H9 (cell line): ENCODE data around the gene CP. TPM values are rescaled to one million over a fixed set of nuclear protein-coding genes. Genes with fewer than 3 reads are reported as not detected.

ENCODE experiments used
- DNase-seq: peaks from one replicate; pipeline ENCODE4 v3.0.0-alpha.2; 2017
- H2AFZ ChIP-seq: one replicate; pipeline ENCODE4 v1.6.1; 2013; ENCODE audit warnings: mild to moderate bottlenecking, low read length, control low read depth, moderate library complexity
- H2AK5ac ChIP-seq: 2 replicates; pipeline ENCODE4 v1.6.1; 2013; ENCODE audit warnings: low read length, control low read depth, mixed read lengths; ENCODE audit not compliant: insufficient read length
- H2BK120ac ChIP-seq: one replicate; pipeline ENCODE4 v1.6.1; 2013; ENCODE audit warnings: low read depth, mild to moderate bottlenecking, low read length, control low read depth, inconsistent platforms; ENCODE audit not compliant: poor library complexity, severe bottlenecking
- H2BK12ac ChIP-seq: 2 replicates; pipeline ENCODE4 v1.6.1; 2013; ENCODE audit warnings: low read length, control low read depth, mixed read lengths, low read depth; ENCODE audit not compliant: insufficient read length
- H2BK15ac ChIP-seq: 2 replicates; pipeline ENCODE4 v1.6.1; 2013; ENCODE audit warnings: low read depth, low read length, control low read depth
- H2BK20ac ChIP-seq: one replicate; pipeline ENCODE4 v1.6.1; 2013; ENCODE audit warnings: low read depth, mild to moderate bottlenecking, low read length, control low read depth, inconsistent platforms; ENCODE audit not compliant: poor library complexity, severe bottlenecking
- H2BK5ac ChIP-seq: 2 replicates; pipeline ENCODE4 v1.6.1; 2013; ENCODE audit warnings: low read length, control low read depth, mixed read lengths; ENCODE audit not compliant: insufficient read length
- H3K14ac ChIP-seq: 2 replicates; pipeline ENCODE4 v1.6.1; 2013; ENCODE audit warnings: low read length, control low read depth; ENCODE audit not compliant: insufficient read depth
- H3K18ac ChIP-seq: 2 replicates; pipeline ENCODE4 v1.6.1; 2013; ENCODE audit warnings: low read depth, mild to moderate bottlenecking, mixed read lengths, low read length, control low read depth; ENCODE audit not compliant: insufficient read length
- H3K23ac ChIP-seq: 2 replicates; pipeline ENCODE4 v1.6.1; 2013; ENCODE audit warnings: low read length, control low read depth, mixed read lengths, low read depth; ENCODE audit not compliant: insufficient read length
- H3K23me2 ChIP-seq: 2 replicates; pipeline ENCODE4 v1.6.1; 2013; ENCODE audit warnings: low read depth, mild to moderate bottlenecking, mixed read lengths, low read length, control low read depth; ENCODE audit not compliant: insufficient read length, poor library complexity, severe bottlenecking
- H3K27ac ChIP-seq: 2 replicates; pipeline ENCODE4 v1.5.1; 2013; ENCODE audit warnings: low read length, control low read depth, mixed read lengths, low read depth; ENCODE audit not compliant: insufficient read length
- H3K27me3 ChIP-seq: 2 replicates; pipeline ENCODE4 v1.6.1; 2013; ENCODE audit warnings: low read length, control low read depth, inconsistent platforms; ENCODE audit not compliant: insufficient read depth
- H3K4ac ChIP-seq: 2 replicates; pipeline ENCODE4 v1.6.1; 2013; ENCODE audit warnings: low read depth, mild to moderate bottlenecking, control low read depth, inconsistent platforms, low read length, moderate library complexity
- H3K4me1 ChIP-seq: 2 replicates; pipeline ENCODE4 v1.6.1; 2013; ENCODE audit warnings: low read length, control low read depth, inconsistent platforms; ENCODE audit not compliant: insufficient read depth
- H3K4me2 ChIP-seq: 2 replicates; pipeline ENCODE4 v1.6.1; 2013; ENCODE audit warnings: low read length, control low read depth, mixed read lengths; ENCODE audit not compliant: insufficient read length, insufficient read depth
- H3K56ac ChIP-seq: 2 replicates; pipeline ENCODE4 v1.6.1; 2013; ENCODE audit warnings: low read depth, mild to moderate bottlenecking, mixed read lengths, low read length, control low read depth; ENCODE audit not compliant: insufficient read length
- H3K79me1 ChIP-seq: 2 replicates; pipeline ENCODE4 v1.6.1; 2013; ENCODE audit warnings: low read depth, mild to moderate bottlenecking, moderate library complexity, low read length, control low read depth, inconsistent platforms; ENCODE audit not compliant: insufficient read depth, poor library complexity, severe bottlenecking
- H3K79me2 ChIP-seq: 2 replicates; pipeline ENCODE4 v1.6.1; 2013; ENCODE audit warnings: low read length, control low read depth, inconsistent platforms; ENCODE audit not compliant: insufficient read depth
- H3K9ac ChIP-seq: 2 replicates; pipeline ENCODE4 v1.6.1; 2013; ENCODE audit warnings: low read length, control low read depth, mixed read lengths; ENCODE audit not compliant: insufficient read length; ENCODE audit errors: extremely low read depth
- H3K9me3 ChIP-seq: one replicate; pipeline ENCODE4 v1.6.1; 2013; ENCODE audit warnings: low read depth, low read length, inconsistent platforms; ENCODE audit not compliant: control insufficient read depth
- H3T11ph ChIP-seq: one replicate; pipeline ENCODE4 v1.6.1; 2013; ENCODE audit warnings: mild to moderate bottlenecking, low read length, control low read depth, inconsistent platforms
- H4K20me1 ChIP-seq: one replicate; pipeline ENCODE4 v1.6.1; 2013; ENCODE audit not compliant: control insufficient read depth, insufficient read length, insufficient read depth
- H4K5ac ChIP-seq: 2 replicates; pipeline ENCODE4 v1.6.1; 2013; ENCODE audit warnings: low read depth, mild to moderate bottlenecking, mixed read lengths, low read length, control low read depth; ENCODE audit not compliant: insufficient read length
- H4K8ac ChIP-seq: replicated peaks from 2 replicates; pipeline ENCODE4 v1.6.1; 2013; ENCODE audit warnings: low read length, control low read depth, mixed read lengths, low read depth; ENCODE audit not compliant: insufficient read length
- H4K91ac ChIP-seq: 2 replicates; pipeline ENCODE4 v1.6.1; 2013; ENCODE audit warnings: low read depth, mild to moderate bottlenecking, moderate library complexity, mixed read lengths, low read length, control low read depth; ENCODE audit not compliant: insufficient read length
- H3K27ac Mint-ChIP-seq, 3 experiments: 2 replicates in 2 of 3; 3 replicates in 1 of 3; pipeline ENCODE4 v1.8.0; 2020 to 2021; ENCODE audit warnings: mixed read lengths in 3 of 3, mild to moderate bottlenecking in 1 of 3, moderate library complexity in 1 of 3
- H3K27me3 Mint-ChIP-seq: 2 replicates; pipeline ENCODE4 v1.8.0; 2021; ENCODE audit warnings: low read depth, mild to moderate bottlenecking, moderate library complexity, mixed read lengths
- H3K36me3 Mint-ChIP-seq, 3 experiments: 2 replicates in 2 of 3; 3 replicates in 1 of 3; pipeline ENCODE4 v1.8.0; 2020 to 2021; ENCODE audit warnings: low read depth in 3 of 3, mixed read lengths in 3 of 3; ENCODE audit not compliant: insufficient read depth in 1 of 3
- H3K4me1 Mint-ChIP-seq, 2 experiments: 2 replicates each; pipeline ENCODE4 v1.8.0; 2020; ENCODE audit warnings: mixed read lengths in 2 of 2
- H3K4me3 Mint-ChIP-seq, 2 experiments: 2 replicates in 1 of 2; 3 replicates in 1 of 2; pipeline ENCODE4 v1.8.0; 2020 to 2021; ENCODE audit warnings: mild to moderate bottlenecking in 2 of 2, mixed read lengths in 2 of 2, moderate library complexity in 1 of 2
- H3K9me3 Mint-ChIP-seq, 2 experiments: 2 replicates in 1 of 2; 3 replicates in 1 of 2; pipeline ENCODE4 v1.8.0; 2020; ENCODE audit warnings: mild to moderate bottlenecking in 2 of 2, mixed read lengths in 2 of 2, moderate library complexity in 1 of 2
- WGBS: extraction: QIAGEN DNeasy Blood & Tissue Kit; methylation state at CpG from one replicate; pipeline ENCODE4 v1.1.7; 2013; ENCODE audit warnings: missing lambda C conversion rate, low lambda C conversion rate, mixed read lengths; ENCODE audit not compliant: insufficient read length; ENCODE audit errors: extremely low coverage; 5-methylcytosine and 5-hydroxymethylcytosine counted together
- total RNA-seq: library from RNA; stranded (reverse); gene quantifications from 2 replicates; pipeline ENCODE4 v1.2.1, GENCODE V29; 2021
- TF ChIP-seq, protein P1 (sequence below): fragments of 200-600 bp; sonication (generic); conservative IDR thresholded peaks from 3 replicates; pipeline ENCODE4 v1.8.0; 2021; ENCODE audit warnings: antibody characterized with exemption, mild to moderate bottlenecking

CP gene
- total RNA-seq, 1 experiment from 2014 or later = 1.1 TPM

DNA sequence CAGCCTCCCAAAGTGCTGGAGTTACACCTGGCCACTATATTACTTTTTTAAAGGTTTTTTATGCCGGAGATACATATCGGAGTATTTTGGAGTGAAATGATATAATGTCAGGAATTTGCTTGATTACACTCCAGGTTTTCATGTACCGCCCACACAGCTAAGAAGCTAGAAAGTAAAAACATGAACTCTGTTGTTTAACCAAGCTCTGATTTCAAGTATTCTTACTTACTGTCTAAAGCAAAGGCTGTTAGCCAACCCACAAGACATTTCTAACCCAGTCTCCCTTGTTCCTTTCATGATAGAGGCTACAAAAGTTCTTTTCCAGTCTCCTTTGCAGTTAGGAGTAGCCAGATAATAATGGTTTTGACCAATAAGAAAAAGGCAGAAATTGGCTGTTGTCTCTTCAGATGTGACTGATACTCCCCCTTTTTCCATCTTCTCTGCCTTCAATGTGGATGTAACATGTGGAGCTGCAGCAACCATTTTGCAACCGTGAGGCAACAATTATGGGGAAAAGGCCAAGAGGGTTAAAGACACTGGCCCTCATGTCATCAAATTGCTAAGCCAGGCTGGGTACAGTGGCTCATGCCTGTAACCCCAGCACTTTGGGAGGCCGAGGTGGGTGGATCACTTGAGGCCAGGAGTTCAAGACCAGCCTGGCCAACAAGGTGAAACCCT lies 6.1 kb upstream of the CP start:
- H3K36me3 Mint-ChIP-seq = peaks cover 0 to 4% (median 0%) of the 10 kb centered on the region in 3 experiments; a peak in 2 of 7 replicates
- Histone ChIP-seq H3K9ac (no peak overlapping the region), H3K9me3 (no peaks in the 10 kb centered on the region), H3K4me2 (no peak overlapping the region), H3K23ac (no peak overlapping the region), H2BK15ac (no peak overlapping the region), H3K79me1 (no peaks in the 10 kb centered on the region), H3K27me3 (no peaks in the 10 kb centered on the region), H3K18ac (no peak overlapping the region), H2BK5ac (no peak overlapping the region), H2BK20ac (no peak overlapping the region), H3K4ac (no peak overlapping the region), H3K27ac (no peak overlapping the region), H4K91ac (no peak overlapping the region), H3K79me2 (no peaks in the 10 kb centered on the region), H3T11ph (no peak overlapping the region), H3K4me1 (peaks cover 7% of the 10 kb centered on the region; the same call in 1 of the 2 replicates), H2BK12ac (no peak overlapping the region), H2AK5ac (no peak overlapping the region), H4K8ac (no peak overlapping the region), H3K23me2 (no peaks in the 10 kb centered on the region), H2BK120ac (no peak overlapping the region), H3K56ac (no peak overlapping the region), H3K14ac (no peak overlapping the region), H4K5ac (no peak overlapping the region), H4K20me1 (no peaks in the 10 kb centered on the region), H2AFZ (no peak overlapping the region)
- H3K4me3 Mint-ChIP-seq = no peak overlapping the region
- 0 out of 5 replicates have a peak, but pooled peaks cover 0 to 2% of the 10 kb centered on the region in 2 experiments for H3K9me3 Mint-ChIP-seq
- TF ChIP-seq, protein P1, sequence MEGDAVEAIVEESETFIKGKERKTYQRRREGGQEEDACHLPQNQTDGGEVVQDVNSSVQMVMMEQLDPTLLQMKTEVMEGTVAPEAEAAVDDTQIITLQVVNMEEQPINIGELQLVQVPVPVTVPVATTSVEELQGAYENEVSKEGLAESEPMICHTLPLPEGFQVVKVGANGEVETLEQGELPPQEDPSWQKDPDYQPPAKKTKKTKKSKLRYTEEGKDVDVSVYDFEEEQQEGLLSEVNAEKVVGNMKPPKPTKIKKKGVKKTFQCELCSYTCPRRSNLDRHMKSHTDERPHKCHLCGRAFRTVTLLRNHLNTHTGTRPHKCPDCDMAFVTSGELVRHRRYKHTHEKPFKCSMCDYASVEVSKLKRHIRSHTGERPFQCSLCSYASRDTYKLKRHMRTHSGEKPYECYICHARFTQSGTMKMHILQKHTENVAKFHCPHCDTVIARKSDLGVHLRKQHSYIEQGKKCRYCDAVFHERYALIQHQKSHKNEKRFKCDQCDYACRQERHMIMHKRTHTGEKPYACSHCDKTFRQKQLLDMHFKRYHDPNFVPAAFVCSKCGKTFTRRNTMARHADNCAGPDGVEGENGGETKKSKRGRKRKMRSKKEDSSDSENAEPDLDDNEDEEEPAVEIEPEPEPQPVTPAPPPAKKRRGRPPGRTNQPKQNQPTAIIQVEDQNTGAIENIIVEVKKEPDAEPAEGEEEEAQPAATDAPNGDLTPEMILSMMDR = no peak
- H3K27ac Mint-ChIP-seq = no peak overlapping the region
- no peaks in the 10 kb centered on the region for H3K27me3 Mint-ChIP-seq
- WGBS = no CpG with 5 or more reads among the region's 5 CpGs
- DNase-seq = no peak
- H3K4me1 Mint-ChIP-seq = peaks cover 10 to 16% of the 10 kb centered on the region in 2 experiments
